ENCODE results near the gene EPB41L3. TPM values are rescaled to one million over a fixed set of nuclear protein-coding genes. Genes with fewer than 3 reads are reported as not detected.

Gene EPB41L3
- total RNA-seq, 4 donors from 2014 or later, result 97.3 to 403 (median 134) TPM

DNA sequence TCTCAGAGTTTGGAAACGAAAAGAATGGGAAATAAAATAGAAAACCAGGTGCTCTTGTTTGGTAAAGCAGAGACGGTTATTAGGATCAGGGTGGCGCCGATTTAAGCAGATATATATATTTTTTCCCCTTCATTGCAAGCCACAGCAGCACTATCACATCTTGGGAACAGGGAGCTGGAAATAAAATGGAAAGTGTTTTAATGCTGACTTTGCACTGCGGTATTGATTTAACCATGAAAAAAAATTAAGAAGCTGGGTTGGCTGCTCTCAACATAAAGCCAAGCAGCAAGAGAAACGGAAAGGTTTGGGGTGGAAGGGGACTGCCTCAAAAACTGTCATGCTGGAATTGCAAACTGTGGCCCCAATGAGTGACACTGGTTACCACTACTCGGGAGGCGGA is 145.5 kb downstream of the EPB41L3 start:
- DNase-seq, result no peak
- Histone ChIP-seq H3K27ac (no peak overlapping the region), H3K4me1 (no peaks in the 10 kb centered on the region), H3K27me3 (no peaks in the 10 kb centered on the region), H3K36me3 (peaks cover 0 to 8% (median 0%) of the 10 kb centered on the region in 4 donors), H3K9me3 (no peaks in the 10 kb centered on the region), H3K4me3 (no peak overlapping the region)
- in situ Hi-C loops (cut with MboI; ENCODE audit: low pct_ligation_motif_present in 1 of 4, low pct_unique_long_range_greater_than_20kb in 1 of 4, low sequenced_read_pairs in 3 of 4), result no loop called here
- no peak for TF ChIP-seq POLR2A (IDR thresholded peaks at IDR 0.05)
- TF ChIP-seq POLR2AphosphoS5 (IDR thresholded peaks at IDR 0.05), result no peak
- no peak for TF ChIP-seq EP300 (IDR thresholded peaks at IDR 0.05; ENCODE audit: low read depth)
- TF ChIP-seq, protein P1, sequence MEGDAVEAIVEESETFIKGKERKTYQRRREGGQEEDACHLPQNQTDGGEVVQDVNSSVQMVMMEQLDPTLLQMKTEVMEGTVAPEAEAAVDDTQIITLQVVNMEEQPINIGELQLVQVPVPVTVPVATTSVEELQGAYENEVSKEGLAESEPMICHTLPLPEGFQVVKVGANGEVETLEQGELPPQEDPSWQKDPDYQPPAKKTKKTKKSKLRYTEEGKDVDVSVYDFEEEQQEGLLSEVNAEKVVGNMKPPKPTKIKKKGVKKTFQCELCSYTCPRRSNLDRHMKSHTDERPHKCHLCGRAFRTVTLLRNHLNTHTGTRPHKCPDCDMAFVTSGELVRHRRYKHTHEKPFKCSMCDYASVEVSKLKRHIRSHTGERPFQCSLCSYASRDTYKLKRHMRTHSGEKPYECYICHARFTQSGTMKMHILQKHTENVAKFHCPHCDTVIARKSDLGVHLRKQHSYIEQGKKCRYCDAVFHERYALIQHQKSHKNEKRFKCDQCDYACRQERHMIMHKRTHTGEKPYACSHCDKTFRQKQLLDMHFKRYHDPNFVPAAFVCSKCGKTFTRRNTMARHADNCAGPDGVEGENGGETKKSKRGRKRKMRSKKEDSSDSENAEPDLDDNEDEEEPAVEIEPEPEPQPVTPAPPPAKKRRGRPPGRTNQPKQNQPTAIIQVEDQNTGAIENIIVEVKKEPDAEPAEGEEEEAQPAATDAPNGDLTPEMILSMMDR (IDR thresholded peaks at IDR 0.05), result no peak
- intact Hi-C loops (cut with DNase I; ENCODE audit: low total_unique reads), result no loop called here
- whole genome bisulfite sequencing, 2 donors (ENCODE audit: low coverage in 1 of 2), result 86 to 96% methylated on average over 8 of the region's 8 CpGs

DNA sequence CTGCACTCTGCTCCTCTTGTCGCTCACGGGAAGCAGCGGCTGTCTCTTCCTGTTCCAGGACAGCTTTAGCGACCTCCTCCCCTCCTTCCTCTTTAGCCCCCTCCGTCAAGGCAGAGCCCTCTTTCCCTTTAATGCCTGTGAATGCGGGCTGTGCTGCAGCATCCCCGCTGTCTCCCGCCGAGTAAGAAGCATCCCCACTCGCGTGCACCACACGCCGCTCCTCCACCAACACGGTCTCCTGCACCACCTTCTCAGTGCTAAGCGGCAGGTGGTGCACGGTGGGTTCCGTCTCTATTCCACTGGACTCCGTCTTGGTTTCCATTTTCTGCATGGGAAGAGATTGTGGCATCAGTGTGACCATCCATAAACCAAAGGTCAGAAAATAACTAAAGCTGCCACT is 146.7 kb downstream of the EPB41L3 start:
- no peaks in the 10 kb centered on the region for H3K9me3 ChIP-seq
- no peak overlapping the region for H3K27ac ChIP-seq
- no peak for DNase-seq
- 94% methylated on average over 9 to 18 of the region's 18 CpGs for WGBS, 2 donors (ENCODE audit: low coverage in 1 of 2)
- no peak overlapping the region for H3K4me3 ChIP-seq
- intact Hi-C loops (cut with DNase I; ENCODE audit: low total_unique reads), result no loop called here
- H3K36me3 ChIP-seq, result peaks cover 0 to 11% (median 0%) of the 10 kb centered on the region in 4 donors
- no peaks in the 10 kb centered on the region for H3K27me3 ChIP-seq
- in situ Hi-C loops (cut with MboI; ENCODE audit: low pct_ligation_motif_present in 1 of 4, low pct_unique_long_range_greater_than_20kb in 1 of 4, low sequenced_read_pairs in 3 of 4), result no loop called here
- TF ChIP-seq, protein P1 (IDR thresholded peaks at IDR 0.05), result no peak
- TF ChIP-seq EP300 (IDR thresholded peaks at IDR 0.05; ENCODE audit: low read depth), result no peak
- no peak for TF ChIP-seq POLR2AphosphoS5 (IDR thresholded peaks at IDR 0.05)
- TF ChIP-seq POLR2A (IDR thresholded peaks at IDR 0.05), result no peak
- H3K4me1 ChIP-seq, result no peaks in the 10 kb centered on the region

GRCh38 chr18:5395860-5396448 is 147.8 kb downstream of the EPB41L3 start:
- intact Hi-C loops (cut with DNase I; ENCODE audit: low total_unique reads) (no loop called here), in situ Hi-C loops (cut with MboI; ENCODE audit: low pct_ligation_motif_present in 1 of 4, low pct_unique_long_range_greater_than_20kb in 1 of 4, low sequenced_read_pairs in 3 of 4) (no loop called here)
- TF ChIP-seq EP300 (IDR thresholded peaks at IDR 0.05; ENCODE audit: low read depth) (no peak), POLR2A (IDR thresholded peaks at IDR 0.05) (no peak), POLR2AphosphoS5 (IDR thresholded peaks at IDR 0.05) (no peak)
- TF ChIP-seq, protein P1 (IDR thresholded peaks at IDR 0.05), result no peak
- no peak overlapping the region for H3K4me3 ChIP-seq
- H3K27ac ChIP-seq, result no peak overlapping the region
- H3K36me3 ChIP-seq, result peaks cover 0 to 7% (median 0%) of the 10 kb centered on the region in 4 donors
- no peaks in the 10 kb centered on the region for H3K27me3 ChIP-seq
- no peak for DNase-seq
- H3K9me3 ChIP-seq, result no peaks in the 10 kb centered on the region
- WGBS, 2 donors (ENCODE audit: low coverage in 1 of 2), result 68% methylated on average over 6 of the region's 6 CpGs; no CpG with 5 or more reads in 1 of the 2 donors
- no peaks in the 10 kb centered on the region for H3K4me1 ChIP-seq

DNA sequence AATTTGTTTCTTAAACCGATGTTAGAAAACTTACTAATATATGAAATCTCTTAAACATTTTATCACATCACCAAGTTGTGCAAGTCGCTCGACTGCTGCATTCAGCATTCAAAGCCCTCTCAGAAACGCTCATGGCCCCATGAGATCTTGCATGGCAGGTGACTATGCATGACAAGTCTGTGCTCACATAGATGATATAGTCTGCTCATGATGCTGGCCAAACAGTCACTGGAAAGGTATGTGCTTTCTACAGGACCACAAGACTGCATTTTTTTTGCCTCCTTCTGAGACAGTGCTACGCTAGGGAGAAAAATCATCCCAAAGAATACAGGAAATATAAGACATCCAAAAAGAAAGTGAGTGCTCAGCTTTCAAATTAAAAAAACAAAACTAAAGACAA is 150.0 kb downstream of the EPB41L3 start:
- Histone ChIP-seq H3K36me3 (peaks cover 0 to 4% (median 0%) of the 10 kb centered on the region in 4 donors), H3K4me1 (no peaks in the 10 kb centered on the region), H3K9me3 (no peaks in the 10 kb centered on the region), H3K27ac (no peak overlapping the region), H3K27me3 (no peaks in the 10 kb centered on the region), H3K4me3 (no peak overlapping the region)
- 90 to 93% methylated on average over 3 to 5 of the region's 5 CpGs for WGBS, 2 donors (ENCODE audit: low coverage in 1 of 2)
- no peak for DNase-seq
- no peak for TF ChIP-seq POLR2A (IDR thresholded peaks at IDR 0.05)
- TF ChIP-seq POLR2AphosphoS5 (IDR thresholded peaks at IDR 0.05), result no peak
- no peak for TF ChIP-seq EP300 (IDR thresholded peaks at IDR 0.05; ENCODE audit: low read depth)
- TF ChIP-seq, protein P1 (IDR thresholded peaks at IDR 0.05), result no peak
- intact Hi-C loops (cut with DNase I; ENCODE audit: low total_unique reads), result no loop called here
- in situ Hi-C loops (cut with MboI; ENCODE audit: low pct_ligation_motif_present in 1 of 4, low pct_unique_long_range_greater_than_20kb in 1 of 4, low sequenced_read_pairs in 3 of 4), result no loop called here
